Transverse colon (tissue), 4 donors: Measurements from ENCODE around the gene NPR1. TPM values are rescaled to one million over a fixed set of nuclear protein-coding genes. Genes with fewer than 3 reads are reported as not detected.
"Not testable (repeated sequence)": the region's sequence is repeated elsewhere in the genome, so short reads cannot be mapped to it uniquely, and the experiment has no call there.

ENCODE experiments used
- DNase-seq: peaks from one replicate; pipeline ENCODE4 v3.0.0-alpha.2; 2019
- H3K27ac ChIP-seq, 4 donors: fragments of 200-600 bp; sonication (generic); 2 replicates each; pipeline ENCODE4 v1.5.1; 2016 to 2018; ENCODE audit warnings: inconsistent platforms in 4 of 4
- H3K27me3 ChIP-seq: fragments of 200-600 bp; sonication (generic); 2 replicates; pipeline ENCODE4 v1.5.1; 2017; ENCODE audit warnings: inconsistent platforms
- H3K36me3 ChIP-seq, 4 donors: fragments of 200-600 bp; sonication (generic); 2 replicates each; pipeline ENCODE4 v1.5.1; 2017 to 2019; ENCODE audit warnings: inconsistent platforms in 4 of 4
- H3K4me1 ChIP-seq, 4 donors: fragments of 200-600 bp; sonication (generic); 2 replicates each; pipeline ENCODE4 v1.5.1; 2017 to 2020; ENCODE audit warnings: inconsistent platforms in 4 of 4
- H3K4me3 ChIP-seq, 4 donors: fragments of 200-600 bp; sonication (generic); 1 replicate in 1 of 4; 2 replicates in 3 of 4; pipeline versions ENCODE4 v1.5.1 to v1.6.1; 2017 to 2019; ENCODE audit warnings: inconsistent platforms in 4 of 4
- H3K9me3 ChIP-seq, 2 donors: fragments of 200-600 bp; sonication (generic); 2 replicates each; pipeline ENCODE4 v1.5.1; 2017 to 2019; ENCODE audit warnings: inconsistent platforms in 2 of 2
- CTCF ChIP-seq, 5 experiments: fragments of 200-600 bp in 3 of 5; fragments of 450-650 bp in 2 of 5; sonication (generic) in 3 of 5; IDR thresholded peaks; 1 replicate in 2 of 5; 2 replicates in 3 of 5; pipeline ENCODE4 v1.5.1; 2016 to 2017; ENCODE audit warnings: antibody characterized with exemption in 5 of 5, inconsistent platforms in 3 of 5, mild to moderate bottlenecking in 2 of 5, moderate library complexity in 1 of 5
- EP300 ChIP-seq: sonication (generic); formaldehyde crosslinking; IDR thresholded peaks from one replicate; pipeline ENCODE4 v1.6.1; 2017; ENCODE audit warnings: antibody characterized with exemption, low read depth
- POLR2A ChIP-seq: fragments of 450-650 bp; IDR thresholded peaks from one replicate; pipeline ENCODE4 v1.6.1; 2016; ENCODE audit warnings: antibody characterized with exemption, mild to moderate bottlenecking, moderate library complexity
- POLR2AphosphoS5 ChIP-seq, 3 donors: sonication (generic); formaldehyde crosslinking; IDR thresholded peaks; one replicate each; pipeline ENCODE4 v1.6.1; 2016; ENCODE audit warnings: antibody characterized with exemption in 3 of 3
- WGBS, 2 donors: methylation state at CpG; one replicate each; pipeline ENCODE4 v1.1.5; 2018; ENCODE audit warnings: low coverage in 1 of 2; 5-methylcytosine and 5-hydroxymethylcytosine counted together
- in situ Hi-C, 4 donors: fragments of 200-750 bp; cut with MboI; loops; one replicate each; pipeline versions ENCODE4 v1.15.0 to v1.15.1; 2017; ENCODE audit warnings: low sequenced_read_pairs in 3 of 4, low pct_ligation_motif_present in 1 of 4, low pct_unique_long_range_greater_than_20kb in 1 of 4
- intact Hi-C: fragments of 100-400 bp; cut with DNase I; formaldehyde crosslinking; loops from one replicate; pipeline ENCODE4 v1.15.1; 2023; ENCODE audit warnings: low total_unique reads
- total RNA-seq, 4 donors: library from RNA; depleted of rRNA; stranded (reverse); fragments of >200 nt; gene quantifications; one replicate each; pipeline ENCODE4 v1.1.0, GENCODE V29; 2016

The NPR1 gene
- total RNA-seq, 4 donors from 2014 or later = 9.8 to 25.1 (median 13.4) TPM

GRCh38 chr1:153705484-153705883 is 27.0 kb downstream of the NPR1 start:
- in situ Hi-C loops (no loop called here), intact Hi-C loops (no loop called here)
- no peaks in the 10 kb centered on the region for H3K9me3 ChIP-seq
- H3K4me1 ChIP-seq = no peaks in the 10 kb centered on the region
- 87 to 91% methylated on average over 9 of the region's 9 CpGs for WGBS, 2 donors
- no peak overlapping the region for H3K4me3 ChIP-seq
- H3K36me3 ChIP-seq = no peaks in the 10 kb centered on the region
- TF ChIP-seq EP300 = no peak
- TF ChIP-seq POLR2A = no peak
- TF ChIP-seq CTCF (IDR thresholded peaks at IDR 0.05) = no peak
- TF ChIP-seq POLR2AphosphoS5 (IDR thresholded peaks at IDR 0.05) = no peak
- no peak overlapping the region for H3K27ac ChIP-seq
- no peaks in the 10 kb centered on the region for H3K27me3 ChIP-seq
- no peak for DNase-seq

GRCh38 chr1:153711026-153711425 is 32.5 kb downstream of the NPR1 start:
- Histone ChIP-seq H3K27ac (no peak overlapping the region), H3K9me3 (no peaks in the 10 kb centered on the region), H3K4me3 (no peak overlapping the region), H3K27me3 (no peaks in the 10 kb centered on the region), H3K4me1 (no peaks in the 10 kb centered on the region), H3K36me3 (no peaks in the 10 kb centered on the region)
- 26% methylated on average over 6 to 7 of the region's 7 CpGs for WGBS, 2 donors
- no peak for DNase-seq
- intact Hi-C loops = no loop called here
- TF ChIP-seq POLR2AphosphoS5 (IDR thresholded peaks at IDR 0.05) (no peak), EP300 (no peak), CTCF (IDR thresholded peaks at IDR 0.05) (no peak), POLR2A (no peak)
- in situ Hi-C loops = no loop called here

GRCh38 chr1:153716211-153716610 is 37.7 kb downstream of the NPR1 start:
- WGBS, 2 donors = 82% methylated on average over 1 to 5 of the region's 5 CpGs
- in situ Hi-C loops = not testable (repeated sequence)

GRCh38 chr1:153717330-153717729 is 38.8 kb downstream of the NPR1 start:
- DNase-seq = no peak
- intact Hi-C loops = no loop called here
- Histone ChIP-seq H3K27ac (no peak overlapping the region), H3K36me3 (no peaks in the 10 kb centered on the region), H3K9me3 (no peaks in the 10 kb centered on the region), H3K4me1 (no peaks in the 10 kb centered on the region), H3K27me3 (no peaks in the 10 kb centered on the region), H3K4me3 (no peak overlapping the region)
- TF ChIP-seq CTCF (IDR thresholded peaks at IDR 0.05) (no peak), EP300 (no peak), POLR2A (no peak), POLR2AphosphoS5 (IDR thresholded peaks at IDR 0.05) (no peak)
- 78% methylated on average over 3 of the region's 3 CpGs for WGBS, 2 donors
- in situ Hi-C loops = no loop called here

More at GRCh38 chr1:153716211-153716610, 37.7 kb downstream of the NPR1 start:
- H3K27me3 ChIP-seq, H3K36me3 ChIP-seq, intact Hi-C loops, H3K9me3 ChIP-seq, DNase-seq, H3K4me3 ChIP-seq, H3K27ac ChIP-seq, H3K4me1 ChIP-seq: not testable (repeated sequence)

- in situ Hi-C loops (no loop called here), intact Hi-C loops (no loop called here)
- peaks cover 0 to 4% (median 2%) of the 10 kb centered on the region in 4 donors for H3K4me1 ChIP-seq
- no peaks in the 10 kb centered on the region for H3K27me3 ChIP-seq
- WGBS, 2 donors = 92 to 94% methylated on average over 3 of the region's 3 CpGs
- TF ChIP-seq EP300 = no peak
- no peak for TF ChIP-seq POLR2A
- TF ChIP-seq POLR2AphosphoS5 (IDR thresholded peaks at IDR 0.05) = no peak
- no peak for TF ChIP-seq CTCF (IDR thresholded peaks at IDR 0.05)
- no peaks in the 10 kb centered on the region for H3K36me3 ChIP-seq
- H3K27ac ChIP-seq = no peak overlapping the region
- no peaks in the 10 kb centered on the region for H3K9me3 ChIP-seq
- no peak for DNase-seq
- H3K4me3 ChIP-seq = no peak overlapping the region
Observed at GRCh38 chr1:153723687-153724086, 45.2 kb downstream of the NPR1 start.

GRCh38 chr1:153724634-153725033 is 46.1 kb downstream of the NPR1 start:
- in situ Hi-C loops = loop anchor here in 1 of 4 donors (25.0 kb wide), 1 partner anchor 212 kb away; no protein-coding TSS in a partner anchor
- intact Hi-C loops = not testable (repeated sequence)

More at GRCh38 chr1:153724634-153725033, 46.1 kb downstream of the NPR1 start:
- not testable (repeated sequence) for H3K27ac ChIP-seq, H3K9me3 ChIP-seq, H3K27me3 ChIP-seq, H3K4me3 ChIP-seq, H3K36me3 ChIP-seq, DNase-seq
- WGBS, 2 donors = 82 to 94% methylated on average over 4 of the region's 4 CpGs
- peaks cover 2 to 14% (median 4%) of the 10 kb centered on the region in 4 donors for H3K4me1 ChIP-seq
